ENCODE data around the gene APLP2.
A peak's percentile ranks its signal among the peaks of the same experiment; 100 is the strongest.
"Not testable (repeated sequence)": the region's sequence is repeated elsewhere in the genome, so short reads cannot be mapped to it uniquely, and the experiment has no call there.

The APLP2 gene

GRCh38 chr11:130178441-130179339, 109.0 kb downstream of the APLP2 start:
- peak; percentile 30 for DNase-seq

- DNase-seq = no peak
These were observed 110.0 kb downstream of the APLP2 start for GRCh38 chr11:130179396-130180306.

GRCh38 chr11:130180491-130180890, 110.8 kb downstream of the APLP2 start:
- peak; percentile 45 for DNase-seq

- DNase-seq = no peak
These were observed 111.2 kb downstream of the APLP2 start for GRCh38 chr11:130180896-130181294.

- peak; percentile 97 for DNase-seq
These were observed 111.9 kb downstream of the APLP2 start for GRCh38 chr11:130181295-130182272.

- no peak for DNase-seq
These were observed 114.3 kb downstream of the APLP2 start for GRCh38 chr11:130183878-130184610.

- DNase-seq = no peak
These were observed 117.4 kb downstream of the APLP2 start for GRCh38 chr11:130187096-130187495.

GRCh38 chr11:130188047-130188446, 118.4 kb downstream of the APLP2 start:
- no peak for DNase-seq

GRCh38 chr11:130188585-130189347, 119.1 kb downstream of the APLP2 start:
- DNase-seq = no peak

GRCh38 chr11:130189492-130190210, 120.0 kb downstream of the APLP2 start:
- no peak for DNase-seq

GRCh38 chr11:130190371-130190881, 120.7 kb downstream of the APLP2 start:
- DNase-seq = no peak

GRCh38 chr11:130191896-130192295, 122.2 kb downstream of the APLP2 start:
- DNase-seq = no peak

GRCh38 chr11:130192845-130193267, 123.2 kb downstream of the APLP2 start:
- DNase-seq = no peak

GRCh38 chr11:130193551-130193950, 123.9 kb downstream of the APLP2 start:
- not testable (repeated sequence) for DNase-seq

Measured in DMS153 (cell line).